ENCODE measurements around the gene EXD3. TPM values are rescaled to one million over a fixed set of nuclear protein-coding genes. Genes with fewer than 3 reads are reported as not detected.

Gene EXD3
- polyA plus RNA-seq, 1 of the 3 experiments (the other 2 are of a cell fraction): 11.5 TPM

DNA sequence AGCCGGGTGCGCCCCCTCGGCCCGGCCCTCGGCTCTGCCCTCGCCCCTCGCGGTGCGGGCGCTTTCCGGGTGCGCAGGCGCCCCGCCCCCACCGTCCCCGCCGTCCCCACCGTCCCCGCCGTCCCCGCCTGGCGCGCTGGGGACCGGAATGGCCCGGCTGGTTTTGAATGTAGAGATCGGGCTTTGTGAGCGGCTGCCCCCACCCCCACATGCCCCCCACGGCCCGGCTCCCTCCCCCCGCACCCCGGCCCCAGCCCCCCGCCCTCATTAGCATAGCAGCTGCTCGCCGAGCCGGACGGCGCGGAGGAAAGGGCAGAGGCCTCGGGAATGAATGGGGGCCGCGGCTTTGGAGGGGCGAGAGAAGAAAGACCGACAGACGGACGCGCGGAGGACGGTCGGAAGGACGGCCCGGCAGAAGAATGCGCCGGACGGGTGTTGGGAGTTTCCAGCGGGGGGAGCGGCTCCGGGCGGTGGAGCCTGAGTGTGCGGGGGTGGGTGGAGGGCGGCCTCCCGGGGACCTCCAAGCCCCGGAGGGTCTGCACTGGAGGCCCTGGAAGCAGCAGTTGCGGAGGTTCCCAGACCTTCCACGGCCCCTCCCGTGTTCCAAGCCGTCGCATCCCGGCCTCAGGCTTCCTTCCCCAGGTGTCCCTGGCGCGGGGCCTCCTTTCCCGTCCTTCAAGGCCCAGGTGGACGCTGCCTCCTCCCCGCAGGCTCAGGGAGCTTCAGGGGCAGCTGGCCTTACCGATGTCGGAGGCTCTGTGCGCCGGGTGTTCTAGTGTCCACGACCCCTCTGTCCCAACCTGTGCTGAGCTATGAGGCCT is 126.9 kb downstream of the EXD3 start:
- Histone ChIP-seq H3K4me2 (no peak overlapping the region), H4K20me1 (ENCODE audit: insufficient read depth) (no peaks in the 10 kb centered on the region), H3K9me3 (no peaks in the 10 kb centered on the region), H3F3A (replicated peaks; ENCODE audit: insufficient read depth) (peaks cover 4% of the 10 kb centered on the region), H3K79me2 (ENCODE audit: insufficient read depth) (no peaks in the 10 kb centered on the region), H2AFZ (ENCODE audit: low read depth) (no peak overlapping the region), H3K27me3 (ENCODE audit: insufficient read depth) (no peaks in the 10 kb centered on the region), H3K4me3 (ENCODE audit: low read depth in 2 of 2, low read length in 1 of 2) (peak overlapping the region; percentile 37 to 52; a peak in 2 of 4 replicates), H3K4me1 (ENCODE audit: control insufficient read depth in 1 of 2, insufficient read depth in 2 of 2, low read depth in 1 of 2, low read length in 1 of 2) (peaks cover 0 to 23% of the 10 kb centered on the region in 2 experiments; a peak in 2 of 4 replicates), H3K9me2 (no peaks in the 10 kb centered on the region), H3K9ac (no peak overlapping the region), H3K27ac (ENCODE audit: low read depth in 2 of 2, low read length in 1 of 2) (peak overlapping the region in 1 of 2 experiments; percentile 70; a peak in 2 of 4 replicates), H3K36me3 (replicated peaks in 1 of 2; ENCODE audit: control insufficient read depth in 1 of 2, insufficient read depth in 2 of 2, low read length in 1 of 2) (no peaks in the 10 kb centered on the region)
- no peak for TF ChIP-seq PBX3 (IDR thresholded peaks at IDR 0.05)
- TF ChIP-seq RAD21 (IDR thresholded peaks at IDR 0.05; ENCODE audit: low read length): no peak
- no peak for TF ChIP-seq CHD2 (IDR thresholded peaks at IDR 0.05; ENCODE audit: low read length, partially characterized antibody)
- no peak for TF ChIP-seq FOXM1 (IDR thresholded peaks at IDR 0.05; ENCODE audit: low read depth)
- no peak for TF ChIP-seq CTCF (IDR thresholded peaks at IDR 0.05)
- TF ChIP-seq, protein P1, sequence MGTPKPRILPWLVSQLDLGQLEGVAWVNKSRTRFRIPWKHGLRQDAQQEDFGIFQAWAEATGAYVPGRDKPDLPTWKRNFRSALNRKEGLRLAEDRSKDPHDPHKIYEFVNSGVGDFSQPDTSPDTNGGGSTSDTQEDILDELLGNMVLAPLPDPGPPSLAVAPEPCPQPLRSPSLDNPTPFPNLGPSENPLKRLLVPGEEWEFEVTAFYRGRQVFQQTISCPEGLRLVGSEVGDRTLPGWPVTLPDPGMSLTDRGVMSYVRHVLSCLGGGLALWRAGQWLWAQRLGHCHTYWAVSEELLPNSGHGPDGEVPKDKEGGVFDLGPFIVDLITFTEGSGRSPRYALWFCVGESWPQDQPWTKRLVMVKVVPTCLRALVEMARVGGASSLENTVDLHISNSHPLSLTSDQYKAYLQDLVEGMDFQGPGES (IDR thresholded peaks at IDR 0.05; ENCODE audit: low read depth, low read length): no peak
- no peak for TF ChIP-seq GABPA (IDR thresholded peaks at IDR 0.05; ENCODE audit: low read depth)
- TF ChIP-seq FOSL2 (IDR thresholded peaks at IDR 0.05; ENCODE audit: borderline replicate concordance, low read depth): no peak
- TF ChIP-seq NFIC (IDR thresholded peaks at IDR 0.05; ENCODE audit: borderline replicate concordance): no peak
- TF ChIP-seq EP300 (IDR thresholded peaks at IDR 0.05; ENCODE audit: borderline replicate concordance in 1 of 2, low read depth in 1 of 2, low read length in 1 of 2): no peak
- no peak for TF ChIP-seq ZBTB33 (IDR thresholded peaks at IDR 0.05; ENCODE audit: borderline replicate concordance, low read depth)
- no peak for TF ChIP-seq POLR2AphosphoS5 (IDR thresholded peaks at IDR 0.05; ENCODE audit: low read depth, low read length)
- TF ChIP-seq MEF2A (IDR thresholded peaks at IDR 0.05; ENCODE audit: borderline replicate concordance, low read depth): no peak
- no peak for TF ChIP-seq SIN3A (IDR thresholded peaks at IDR 0.05; ENCODE audit: borderline replicate concordance, low read depth, low read length)
- no peak for TF ChIP-seq TAF1 (IDR thresholded peaks at IDR 0.05; ENCODE audit: borderline replicate concordance, low read depth, low read length)
- TF ChIP-seq, protein P2, sequence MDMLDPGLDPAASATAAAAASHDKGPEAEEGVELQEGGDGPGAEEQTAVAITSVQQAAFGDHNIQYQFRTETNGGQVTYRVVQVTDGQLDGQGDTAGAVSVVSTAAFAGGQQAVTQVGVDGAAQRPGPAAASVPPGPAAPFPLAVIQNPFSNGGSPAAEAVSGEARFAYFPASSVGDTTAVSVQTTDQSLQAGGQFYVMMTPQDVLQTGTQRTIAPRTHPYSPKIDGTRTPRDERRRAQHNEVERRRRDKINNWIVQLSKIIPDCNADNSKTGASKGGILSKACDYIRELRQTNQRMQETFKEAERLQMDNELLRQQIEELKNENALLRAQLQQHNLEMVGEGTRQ (IDR thresholded peaks at IDR 0.05; ENCODE audit: borderline replicate concordance, low read depth, low read length): no peak
- TF ChIP-seq ELF1 (IDR thresholded peaks at IDR 0.05): no peak
- TF ChIP-seq TEAD4 (IDR thresholded peaks at IDR 0.05; ENCODE audit: borderline replicate concordance, insufficient read depth): no peak
- no peak for TF ChIP-seq TCF12 (IDR thresholded peaks at IDR 0.05)
- no peak for TF ChIP-seq NRF1 (IDR thresholded peaks at IDR 0.05; ENCODE audit: low read depth, low read length)
- ChIA-PET POLR2A (interaction anchor here (1.2 kb wide), 1 partner anchor 55 kb away, joined by 4 read pairs; the partner anchor contains the start of gene TUBB4B), CTCF (interaction anchor here (1.1 to 2.2 kb wide), 8 partner anchors 9 to 325 kb away, joined by 3 to 14 read pairs (median 5); partner anchors contain the start of genes EXD3 and TOR4A)
- DNase-seq: peak; percentile 76
- 64% methylated on average over 39 of the region's 78 CpGs for WGBS (ENCODE audit: low lambda C conversion rate)

All from SK-N-SH (cell line).